Measurements from ENCODE around the gene OR1E2. TPM values are rescaled to one million over a fixed set of nuclear protein-coding genes. Genes with fewer than 3 reads are reported as not detected.
A peak's percentile ranks its signal among the peaks of the same experiment; 100 is the strongest.

OR1E2 gene
- total and polyA plus RNA-seq, 2 of the 13 experiments (the other 11 are each of a cell fraction or from before 2014, with no cell fraction given), result not detected

- Histone ChIP-seq H2AFZ (ENCODE audit: low read length) (no peak overlapping the region), H3K4me2 (ENCODE audit: low read depth, low read length) (no peak overlapping the region), H3K27ac (ENCODE audit: extremely low read length, insufficient read depth, low read length) (no peak overlapping the region), H3K36me3 (replicated peaks in 1 of 2; ENCODE audit: control insufficient read depth in 1 of 2, insufficient read depth in 2 of 2, low read length in 2 of 2) (no peaks in the 10 kb centered on the region; a peak in 1 of 5 replicates), H3K4me3 (replicated peaks in 1 of 3; ENCODE audit: insufficient read depth in 1 of 3, low read depth in 2 of 3, low read length in 3 of 3) (no peak overlapping the region), H3K27me3 (ENCODE audit: control insufficient read depth in 1 of 2, insufficient read depth in 2 of 2, low read length in 2 of 2) (no peaks in the 10 kb centered on the region; a peak in 1 of 5 replicates), H3K9me3 (ENCODE audit: low read length) (no peaks in the 10 kb centered on the region), H4K20me1 (ENCODE audit: insufficient read depth, low read length) (no peaks in the 10 kb centered on the region), H3K4me1 (ENCODE audit: insufficient read depth, low read length) (no peaks in the 10 kb centered on the region), H3K9ac (ENCODE audit: insufficient read depth, low read depth, low read length) (no peak overlapping the region), H3K79me2 (ENCODE audit: insufficient read depth, low read length) (no peaks in the 10 kb centered on the region)
- TF ChIP-seq CCDC6 (CRISPR knock-in tag; IDR thresholded peaks at IDR 0.05), result no peak
- TF ChIP-seq CEBPB (IDR thresholded peaks at IDR 0.05; ENCODE audit: borderline replicate concordance, low read depth, low read length), result peak; percentile 38; the same call in 1 of the 2 replicates
- TF ChIP-seq NCOA1 (CRISPR knock-in tag; IDR thresholded peaks at IDR 0.05), result no peak
- no TSS peak for BruUV-seq (replicated peaks)
- in situ Hi-C loops (cut with HindIII; ENCODE audit: extremely low pct_ligation_motif_present, low pct_unique_long_range_greater_than_20kb), result no loop called here
- FAIRE-seq (no peak), ATAC-seq (no peak), DNase-seq (ENCODE audit: low spot score) (no peak)
- CTCF ChIA-PET (ENCODE audit: low intra/inter-chr PET ratio, low total read pairs), result no interaction called here
- POLR2A ChIA-PET, result no interaction called here
- WGBS (ENCODE audit: low lambda C conversion rate), result 0% methylated on average over 2 of the region's 2 CpGs
- intact Hi-C loops (cut with micrococcal nuclease; ENCODE audit: unreplicated experiment), result no loop called here
Measured at GRCh38 chr17:3401786-3402185, 31.9 kb downstream of the OR1E2 start.

DNA sequence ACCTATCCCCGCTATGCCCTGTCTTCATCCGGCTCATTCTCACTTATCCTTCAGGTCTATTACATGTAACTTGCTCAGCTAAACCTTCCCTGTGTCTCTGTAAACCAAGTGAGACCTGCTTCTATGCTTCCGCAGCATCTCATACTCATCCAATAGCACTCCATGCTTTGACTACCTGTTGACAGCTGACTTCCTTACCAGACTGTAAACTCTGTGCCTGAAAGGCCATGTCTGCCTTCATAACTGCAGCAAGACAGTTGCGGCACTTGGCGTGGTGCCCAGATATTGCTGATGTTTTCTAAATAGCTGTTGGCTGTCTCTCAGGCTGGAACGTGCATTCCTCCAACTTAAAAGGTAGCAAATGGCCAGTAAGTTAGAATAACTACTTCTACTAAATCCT, 33.6 kb downstream of the OR1E2 start:
- no peak for ATAC-seq
- no peak for FAIRE-seq
- Histone ChIP-seq H3K36me3 (replicated peaks in 1 of 2; ENCODE audit: control insufficient read depth in 1 of 2, insufficient read depth in 2 of 2, low read length in 2 of 2) (no peaks in the 10 kb centered on the region; a peak in 1 of 5 replicates), H3K79me2 (ENCODE audit: insufficient read depth, low read length) (no peaks in the 10 kb centered on the region), H3K9ac (ENCODE audit: insufficient read depth, low read depth, low read length) (no peak overlapping the region), H3K27me3 (ENCODE audit: control insufficient read depth in 1 of 2, insufficient read depth in 2 of 2, low read length in 2 of 2) (no peaks in the 10 kb centered on the region; a peak in 1 of 5 replicates), H2AFZ (ENCODE audit: low read length) (no peak overlapping the region), H3K4me1 (ENCODE audit: insufficient read depth, low read length) (no peaks in the 10 kb centered on the region), H3K27ac (ENCODE audit: extremely low read length, insufficient read depth, low read length) (no peak overlapping the region), H3K9me3 (ENCODE audit: low read length) (no peaks in the 10 kb centered on the region), H4K20me1 (ENCODE audit: insufficient read depth, low read length) (no peaks in the 10 kb centered on the region), H3K4me3 (replicated peaks in 1 of 3; ENCODE audit: insufficient read depth in 1 of 3, low read depth in 2 of 3, low read length in 3 of 3) (no peak overlapping the region), H3K4me2 (ENCODE audit: low read depth, low read length) (no peak overlapping the region)
- 25% methylated on average over 4 of the region's 6 CpGs for WGBS (ENCODE audit: low lambda C conversion rate)
- intact Hi-C loops (cut with micrococcal nuclease; ENCODE audit: unreplicated experiment) (no loop called here), in situ Hi-C loops (cut with HindIII; ENCODE audit: extremely low pct_ligation_motif_present, low pct_unique_long_range_greater_than_20kb) (no loop called here)
- ChIA-PET CTCF (ENCODE audit: low intra/inter-chr PET ratio, low total read pairs) (no interaction called here), POLR2A (no interaction called here)
- TF ChIP-seq NR3C1 (CRISPR knock-in tag; IDR thresholded peaks at IDR 0.05) (no peak), TIGD3 (CRISPR knock-in tag; IDR thresholded peaks at IDR 0.05; ENCODE audit: borderline replicate concordance) (no peak), CREB1 (IDR thresholded peaks at IDR 0.05) (no peak), CREB1 (CRISPR knock-in tag; IDR thresholded peaks at IDR 0.05) (no peak), HMG20B (CRISPR knock-in tag; conservative IDR thresholded peaks at IDR 0.05) (no peak), ZFP82 (CRISPR knock-in tag; IDR thresholded peaks at IDR 0.05; ENCODE audit: borderline replicate concordance) (no peak), ZNF225 (CRISPR knock-in tag; IDR thresholded peaks at IDR 0.05) (no peak), KMT2A (CRISPR knock-in tag; IDR thresholded peaks at IDR 0.05) (no peak), ZFP41 (CRISPR knock-in tag; IDR thresholded peaks at IDR 0.05; ENCODE audit: borderline replicate concordance) (no peak), ZNF724P (CRISPR knock-in tag; IDR thresholded peaks at IDR 0.05; ENCODE audit: borderline replicate concordance) (no peak), ZNF136 (CRISPR knock-in tag; IDR thresholded peaks at IDR 0.05; ENCODE audit: low read depth) (no peak)
- TF ChIP-seq, protein P1, sequence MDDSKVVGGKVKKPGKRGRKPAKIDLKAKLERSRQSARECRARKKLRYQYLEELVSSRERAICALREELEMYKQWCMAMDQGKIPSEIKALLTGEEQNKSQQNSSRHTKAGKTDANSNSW (CRISPR knock-in tag; IDR thresholded peaks at IDR 0.05; ENCODE audit: borderline replicate concordance), result no peak
- no peak for DNase-seq (ENCODE audit: low spot score)
- BruUV-seq (replicated peaks), result no TSS peak
